Suprapubic skin (tissue), 4 donors: ENCODE results near the gene NTHL1.

ENCODE experiments used
- POLR2A ChIP-seq, 2 donors: fragments of 450-650 bp; IDR thresholded peaks; one replicate each; pipeline ENCODE4 v1.6.1; 2017; ENCODE audit warnings: antibody characterized with exemption in 2 of 2, mild to moderate bottlenecking in 2 of 2, moderate library complexity in 2 of 2
- POLR2AphosphoS5 ChIP-seq, 3 donors: sonication (generic); formaldehyde crosslinking; IDR thresholded peaks; one replicate each; pipeline ENCODE4 v1.6.1; 2017; ENCODE audit warnings: antibody characterized with exemption in 3 of 3

DNA sequence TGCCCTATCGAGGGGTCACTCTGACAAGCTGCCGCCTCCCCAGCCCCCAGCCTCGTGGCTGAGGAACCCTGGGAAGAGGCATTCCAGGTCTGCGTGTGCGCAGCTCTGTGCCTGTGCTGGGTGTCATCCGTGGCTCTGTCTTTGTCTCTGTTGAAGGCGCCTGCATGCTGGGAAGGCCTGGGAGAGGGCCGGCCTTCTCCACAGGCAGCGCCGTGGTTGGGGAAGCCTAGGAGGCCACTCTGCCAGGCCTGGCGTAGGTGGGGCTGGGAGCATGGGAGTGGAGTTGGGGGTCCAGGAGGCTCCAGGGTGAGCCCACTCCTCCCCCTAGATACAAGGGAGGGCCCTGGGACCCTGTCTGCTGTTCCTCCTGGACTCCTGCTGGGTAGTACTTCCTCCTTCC lies 17.6 kb downstream of the NTHL1 start:
- TF ChIP-seq POLR2A (IDR thresholded peaks at IDR 0.05) (no peak), POLR2AphosphoS5 (IDR thresholded peaks at IDR 0.05) (no peak)
